Skeletal muscle tissue (tissue), 4 donors: ENCODE results near the gene ATP6V0E2. TPM values are rescaled to one million over a fixed set of nuclear protein-coding genes. Genes with fewer than 3 reads are reported as not detected.

ENCODE experiments used
- H3K27ac ChIP-seq: one replicate; pipeline ENCODE4 v1.7.0; 2013; ENCODE audit warnings: mild to moderate bottlenecking, low read depth, low read length, inconsistent platforms
- H3K27me3 ChIP-seq, 3 donors: one replicate each; pipeline ENCODE4 v1.7.0; 2013; ENCODE audit warnings: low read length in 3 of 3; ENCODE audit not compliant: control insufficient read depth in 3 of 3, insufficient read depth in 3 of 3
- H3K36me3 ChIP-seq, 3 donors: one replicate each; pipeline ENCODE4 v1.7.0; 2013; ENCODE audit warnings: low read length in 3 of 3; ENCODE audit not compliant: control insufficient read depth in 3 of 3, insufficient read depth in 3 of 3
- H3K4me1 ChIP-seq, 3 donors: one replicate each; pipeline ENCODE4 v1.7.0; 2013; ENCODE audit warnings: low read length in 3 of 3, mild to moderate bottlenecking in 3 of 3; ENCODE audit not compliant: control insufficient read depth in 3 of 3, insufficient read depth in 3 of 3
- H3K4me3 ChIP-seq, 3 donors: one replicate each; pipeline ENCODE4 v1.7.0; 2013; ENCODE audit warnings: low read length in 3 of 3
- H3K9ac ChIP-seq, 3 donors: one replicate each; pipeline ENCODE4 v1.7.0; 2013; ENCODE audit warnings: low read length in 3 of 3, mild to moderate bottlenecking in 3 of 3, moderate library complexity in 2 of 3, low read depth in 1 of 3
- H3K9me3 ChIP-seq, 3 donors: one replicate each; pipeline ENCODE4 v1.7.0; 2013; ENCODE audit warnings: low read length in 3 of 3; ENCODE audit not compliant: control insufficient read depth in 3 of 3
- total RNA-seq: library from RNA; depleted of rRNA; stranded (reverse); fragments of >200 nt; gene quantifications from one replicate; pipeline ENCODE4 v1.2.3, GENCODE V29; 2014
- donor health status: Osteomylitis.

The ATP6V0E2 gene
- total RNA-seq, 1 donor from 2014 or later, result 5.2 TPM

- H3K27ac ChIP-seq, result no peak overlapping the region
- H3K4me3 ChIP-seq, result no peak overlapping the region
- no peaks in the 10 kb centered on the region for H3K27me3 ChIP-seq
- no peak overlapping the region for H3K9ac ChIP-seq
- H3K36me3 ChIP-seq, result peaks cover 51 to 65% (median 56%) of the 10 kb centered on the region in 3 donors
- H3K9me3 ChIP-seq, result no peaks in the 10 kb centered on the region
- H3K4me1 ChIP-seq, result no peaks in the 10 kb centered on the region
Observed at GRCh38 chr7:149862156-149862555, 11.6 kb upstream of the ATP6V0E2 start.

GRCh38 chr7:149863500-149863899 is 10.3 kb upstream of the ATP6V0E2 start:
- Histone ChIP-seq H3K9ac (no peak overlapping the region), H3K4me3 (no peak overlapping the region), H3K27me3 (no peaks in the 10 kb centered on the region), H3K36me3 (peaks cover 51 to 65% (median 59%) of the 10 kb centered on the region in 3 donors), H3K27ac (no peak overlapping the region), H3K4me1 (peaks cover 0 to 2% (median 0%) of the 10 kb centered on the region in 3 donors), H3K9me3 (no peaks in the 10 kb centered on the region)

- no peak overlapping the region for H3K4me3 ChIP-seq
- no peaks in the 10 kb centered on the region for H3K27me3 ChIP-seq
- peaks cover 51 to 67% (median 58%) of the 10 kb centered on the region in 3 donors for H3K36me3 ChIP-seq
- H3K9me3 ChIP-seq, result no peaks in the 10 kb centered on the region
- no peak overlapping the region for H3K27ac ChIP-seq
- H3K9ac ChIP-seq, result no peak overlapping the region
- H3K4me1 ChIP-seq, result peaks cover 0 to 2% (median 0%) of the 10 kb centered on the region in 3 donors
Observed at GRCh38 chr7:149864023-149864422, 9.7 kb upstream of the ATP6V0E2 start.

GRCh38 chr7:149864751-149865150 is 9.0 kb upstream of the ATP6V0E2 start:
- Histone ChIP-seq H3K27me3 (no peaks in the 10 kb centered on the region), H3K9me3 (no peaks in the 10 kb centered on the region), H3K4me1 (peaks cover 0 to 2% (median 0%) of the 10 kb centered on the region in 3 donors), H3K4me3 (no peak overlapping the region), H3K27ac (no peak overlapping the region), H3K9ac (no peak overlapping the region), H3K36me3 (peaks cover 50 to 64% (median 54%) of the 10 kb centered on the region in 3 donors)

- peaks cover 0 to 2% (median 0%) of the 10 kb centered on the region in 3 donors for H3K4me1 ChIP-seq
- H3K27me3 ChIP-seq, result no peaks in the 10 kb centered on the region
- H3K36me3 ChIP-seq, result peaks cover 52 to 62% (median 54%) of the 10 kb centered on the region in 3 donors
- no peak overlapping the region for H3K9ac ChIP-seq
- no peak overlapping the region for H3K4me3 ChIP-seq
- H3K27ac ChIP-seq, result no peak overlapping the region
- H3K9me3 ChIP-seq, result no peaks in the 10 kb centered on the region
Observed at GRCh38 chr7:149865437-149865836, 8.3 kb upstream of the ATP6V0E2 start.

GRCh38 chr7:149866139-149866778 is 7.5 kb upstream of the ATP6V0E2 start:
- Histone ChIP-seq H3K9ac (no peak overlapping the region), H3K9me3 (no peaks in the 10 kb centered on the region), H3K4me1 (peaks cover 0 to 2% (median 0%) of the 10 kb centered on the region in 3 donors), H3K27ac (no peak overlapping the region), H3K27me3 (no peaks in the 10 kb centered on the region), H3K4me3 (no peak overlapping the region), H3K36me3 (peaks cover 48 to 53% (median 50%) of the 10 kb centered on the region in 3 donors)

GRCh38 chr7:149866779-149867447 is 6.9 kb upstream of the ATP6V0E2 start:
- Histone ChIP-seq H3K27me3 (no peaks in the 10 kb centered on the region), H3K4me1 (peaks cover 0 to 2% (median 0%) of the 10 kb centered on the region in 3 donors), H3K27ac (no peak overlapping the region), H3K4me3 (no peak overlapping the region), H3K9ac (no peak overlapping the region), H3K36me3 (peaks cover 41 to 48% (median 45%) of the 10 kb centered on the region in 3 donors), H3K9me3 (no peaks in the 10 kb centered on the region)

GRCh38 chr7:149867762-149868622 is 5.8 kb upstream of the ATP6V0E2 start:
- H3K9ac ChIP-seq, result no peak overlapping the region
- no peak overlapping the region for H3K27ac ChIP-seq
- H3K4me1 ChIP-seq, result peaks cover 6 to 9% (median 7%) of the 10 kb centered on the region in 3 donors
- no peak overlapping the region for H3K4me3 ChIP-seq
- no peaks in the 10 kb centered on the region for H3K9me3 ChIP-seq
- H3K27me3 ChIP-seq, result no peaks in the 10 kb centered on the region
- H3K36me3 ChIP-seq, result peaks cover 32 to 37% (median 36%) of the 10 kb centered on the region in 3 donors

GRCh38 chr7:149868623-149869290 is 5.0 kb upstream of the ATP6V0E2 start:
- Histone ChIP-seq H3K27ac (no peak overlapping the region), H3K9me3 (no peaks in the 10 kb centered on the region), H3K27me3 (no peaks in the 10 kb centered on the region), H3K9ac (no peak overlapping the region), H3K36me3 (peaks cover 28 to 33% (median 32%) of the 10 kb centered on the region in 3 donors), H3K4me3 (no peak overlapping the region), H3K4me1 (peaks cover 6 to 14% (median 8%) of the 10 kb centered on the region in 3 donors)
